GM18505 (cell line): ENCODE results near the gene KMT2E.
"Not testable (repeated sequence)": the region's sequence is repeated elsewhere in the genome, so short reads cannot be mapped to it uniquely, and the experiment has no call there.

Experiments used
- ATAC-seq: cut with Tn5 transposase; IDR thresholded peaks from one replicate; pipeline ENCODE4 v1.9.1; 2021; ENCODE audit not compliant: unreplicated experiment
- POLR2A ChIP-seq: IDR thresholded peaks from 4 replicates; pipeline ENCODE4 v1.6.1; 2011; ENCODE audit warnings: borderline replicate concordance; ENCODE audit not compliant: insufficient read depth, insufficient read length; ENCODE audit errors: extremely low read depth

Gene KMT2E, protein sequence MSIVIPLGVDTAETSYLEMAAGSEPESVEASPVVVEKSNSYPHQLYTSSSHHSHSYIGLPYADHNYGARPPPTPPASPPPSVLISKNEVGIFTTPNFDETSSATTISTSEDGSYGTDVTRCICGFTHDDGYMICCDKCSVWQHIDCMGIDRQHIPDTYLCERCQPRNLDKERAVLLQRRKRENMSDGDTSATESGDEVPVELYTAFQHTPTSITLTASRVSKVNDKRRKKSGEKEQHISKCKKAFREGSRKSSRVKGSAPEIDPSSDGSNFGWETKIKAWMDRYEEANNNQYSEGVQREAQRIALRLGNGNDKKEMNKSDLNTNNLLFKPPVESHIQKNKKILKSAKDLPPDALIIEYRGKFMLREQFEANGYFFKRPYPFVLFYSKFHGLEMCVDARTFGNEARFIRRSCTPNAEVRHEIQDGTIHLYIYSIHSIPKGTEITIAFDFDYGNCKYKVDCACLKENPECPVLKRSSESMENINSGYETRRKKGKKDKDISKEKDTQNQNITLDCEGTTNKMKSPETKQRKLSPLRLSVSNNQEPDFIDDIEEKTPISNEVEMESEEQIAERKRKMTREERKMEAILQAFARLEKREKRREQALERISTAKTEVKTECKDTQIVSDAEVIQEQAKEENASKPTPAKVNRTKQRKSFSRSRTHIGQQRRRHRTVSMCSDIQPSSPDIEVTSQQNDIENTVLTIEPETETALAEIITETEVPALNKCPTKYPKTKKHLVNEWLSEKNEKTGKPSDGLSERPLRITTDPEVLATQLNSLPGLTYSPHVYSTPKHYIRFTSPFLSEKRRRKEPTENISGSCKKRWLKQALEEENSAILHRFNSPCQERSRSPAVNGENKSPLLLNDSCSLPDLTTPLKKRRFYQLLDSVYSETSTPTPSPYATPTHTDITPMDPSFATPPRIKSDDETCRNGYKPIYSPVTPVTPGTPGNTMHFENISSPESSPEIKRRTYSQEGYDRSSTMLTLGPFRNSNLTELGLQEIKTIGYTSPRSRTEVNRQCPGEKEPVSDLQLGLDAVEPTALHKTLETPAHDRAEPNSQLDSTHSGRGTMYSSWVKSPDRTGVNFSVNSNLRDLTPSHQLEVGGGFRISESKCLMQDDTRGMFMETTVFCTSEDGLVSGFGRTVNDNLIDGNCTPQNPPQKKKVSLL (N-terminal part only)

GRCh38 chr7:105013816-105014692 is at the start of gene KMT2E:
KMT2E (plus strand) TSS chr7:105014205; CDS start chr7:105040953, 26,748 bp downstream.
- ATAC-seq = peak; percentile 35
- peak; percentile 72 for TF ChIP-seq POLR2A

- no peak for ATAC-seq
- no peak for TF ChIP-seq POLR2A
Observed at GRCh38 chr7:104964626-104965236, 49.3 kb upstream of the KMT2E start.

- no peak for TF ChIP-seq POLR2A
- ATAC-seq = no peak
Observed at GRCh38 chr7:104966022-104966421, 48.0 kb upstream of the KMT2E start.

- no peak for ATAC-seq
- no peak for TF ChIP-seq POLR2A
Observed at GRCh38 chr7:104967088-104967487, 46.9 kb upstream of the KMT2E start.

- no peak for ATAC-seq
- no peak for TF ChIP-seq POLR2A
Observed at GRCh38 chr7:104967595-104967994, 46.4 kb upstream of the KMT2E start.

DNA sequence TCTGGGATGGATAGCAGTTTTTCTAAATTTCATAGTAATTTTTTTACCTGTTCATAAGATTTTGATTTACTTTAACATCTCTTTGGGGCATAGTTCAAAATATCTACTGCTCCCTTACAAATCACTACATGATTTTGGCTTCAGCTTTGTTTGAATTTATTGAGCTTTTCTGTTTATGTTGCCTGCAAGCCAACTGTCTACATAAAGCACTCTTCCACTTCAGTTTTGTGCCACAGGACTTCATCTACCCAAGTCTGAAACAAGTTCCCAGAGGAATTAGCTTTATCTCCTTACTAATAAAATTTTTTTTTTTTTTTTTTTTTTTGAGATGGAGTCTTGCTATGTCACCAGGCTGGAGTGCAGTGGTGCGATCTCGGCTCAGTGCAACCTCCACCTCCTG is 45.4 kb upstream of the KMT2E start:
- ATAC-seq = no peak
- TF ChIP-seq POLR2A = no peak

DNA sequence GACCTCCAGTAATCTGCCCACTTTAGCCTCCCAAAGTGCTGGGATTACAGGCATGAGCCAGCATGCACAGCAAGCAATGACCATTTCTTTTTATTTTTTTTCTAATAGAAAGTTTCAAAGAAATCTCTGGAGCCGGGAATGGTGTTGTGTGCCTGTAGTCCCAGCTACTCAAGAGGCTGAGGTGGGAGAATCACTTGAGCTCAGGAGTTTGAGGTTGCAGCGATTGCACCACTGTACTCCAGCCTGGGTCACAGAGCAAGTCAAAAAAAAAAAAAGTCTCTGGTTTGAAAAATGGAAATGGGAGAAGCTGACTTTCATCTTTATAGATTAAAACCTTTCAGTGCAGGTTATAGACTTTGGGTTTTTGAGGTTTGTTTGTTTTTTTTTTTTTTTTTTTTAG is 44.8 kb upstream of the KMT2E start:
- ATAC-seq = no peak
- TF ChIP-seq POLR2A = no peak

DNA sequence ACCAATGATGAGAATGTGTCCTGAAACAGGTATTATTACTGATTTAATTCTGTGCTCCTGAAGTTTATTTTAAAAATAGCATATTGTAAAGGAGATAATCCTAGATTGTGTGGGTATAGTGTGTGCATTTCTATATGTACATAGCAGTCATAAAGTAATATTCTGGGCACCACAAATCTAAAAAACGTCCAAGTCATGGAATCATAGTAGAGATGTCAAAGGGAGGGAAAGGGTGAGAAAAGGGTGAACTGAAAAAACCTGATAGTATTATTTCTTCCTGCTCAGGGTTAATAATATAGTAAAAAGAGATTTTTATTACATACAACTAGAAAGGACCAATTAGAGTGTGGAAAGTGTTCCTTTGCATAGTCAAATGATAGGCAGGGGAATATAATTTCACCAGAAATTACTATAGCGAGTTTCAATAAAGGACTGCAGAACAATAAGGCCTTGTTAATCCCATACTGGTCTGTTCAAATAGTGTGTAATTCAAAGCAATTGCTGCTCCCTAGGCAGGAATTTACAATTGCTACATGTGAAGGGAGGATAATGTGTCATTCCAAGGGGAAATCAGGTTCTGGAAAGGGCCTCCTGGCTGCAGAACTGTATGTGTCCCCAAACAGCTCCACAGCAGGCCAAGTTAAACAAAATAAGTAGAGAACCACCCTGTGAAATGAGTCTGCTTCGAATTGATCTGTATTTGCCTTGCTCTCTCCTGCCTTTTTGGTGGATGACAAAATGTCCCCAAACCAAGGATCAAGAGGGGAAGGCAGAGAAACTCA is 42.5 kb upstream of the KMT2E start:
- ATAC-seq = no peak

GRCh38 chr7:104972500-104972899 is 41.5 kb upstream of the KMT2E start:
- no peak for TF ChIP-seq POLR2A
- ATAC-seq = no peak

More for the DNA sequence above, 42.5 kb upstream of the KMT2E start:
- no peak for TF ChIP-seq POLR2A

DNA sequence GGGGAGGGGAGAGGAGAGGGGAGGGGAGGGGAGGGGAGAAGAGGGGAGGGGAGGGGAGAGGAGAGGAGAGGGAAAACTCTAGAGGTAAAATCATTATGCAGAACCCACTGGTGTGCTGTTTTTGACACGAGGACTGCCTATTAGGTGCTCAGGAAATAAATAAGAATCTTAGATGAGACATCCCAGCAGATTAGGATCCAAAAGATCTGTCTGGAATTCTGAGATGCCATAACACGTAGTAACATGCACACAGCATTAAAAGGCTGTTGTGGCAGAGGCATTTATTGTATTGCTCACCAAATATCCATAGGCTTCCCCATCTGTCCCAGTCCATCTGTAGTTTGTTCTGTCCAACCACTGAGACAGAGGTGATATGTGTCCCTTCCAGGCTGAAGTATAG is 40.8 kb upstream of the KMT2E start:
- no peak for ATAC-seq
- TF ChIP-seq POLR2A = no peak

- TF ChIP-seq POLR2A = no peak
- no peak for ATAC-seq
Observed at GRCh38 chr7:104973909-104974415, 40.0 kb upstream of the KMT2E start.

DNA sequence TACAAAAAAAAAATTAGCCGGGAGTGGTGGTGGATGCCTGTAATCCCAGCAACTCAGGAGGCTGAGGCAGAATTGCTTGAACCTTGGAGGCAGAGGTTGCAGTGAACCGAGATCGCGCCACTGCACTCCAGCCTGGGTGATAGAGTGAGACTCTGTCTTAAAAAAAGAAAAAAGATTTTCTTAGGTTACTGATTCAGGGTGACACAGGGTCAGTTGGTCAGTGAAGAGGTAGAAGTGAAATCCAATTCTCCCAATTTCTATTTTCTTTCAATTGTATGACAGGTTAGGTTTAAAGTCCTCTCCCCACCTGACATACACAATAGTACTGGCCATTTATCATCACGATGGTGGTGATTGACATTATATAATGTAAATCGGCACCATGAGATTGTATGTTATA is 38.5 kb upstream of the KMT2E start:
- not testable (repeated sequence) for ATAC-seq
